ELF-1 (cell line): ENCODE measurements around the gene ARID1B.

ENCODE experiments used
- DNase-seq: peaks from one replicate; pipeline ENCODE4 v3.0.0-alpha.2; 2016; ENCODE audit warnings: low read depth, low spot score

ARID1B gene

GRCh38 chr6:157070403-157071107 lies 293.4 kb downstream of the ARID1B start:
- no peak for DNase-seq

GRCh38 chr6:157072128-157072527 lies 294.9 kb downstream of the ARID1B start:
- no peak for DNase-seq

GRCh38 chr6:157073596-157073995 lies 296.4 kb downstream of the ARID1B start:
- no peak for DNase-seq

- DNase-seq, result no peak
Observed at GRCh38 chr6:157074969-157075368, 297.8 kb downstream of the ARID1B start.

GRCh38 chr6:157075549-157076450 lies 298.6 kb downstream of the ARID1B start:
- DNase-seq, result no peak

- DNase-seq, result no peak
Observed at GRCh38 chr6:157076451-157076822, 299.3 kb downstream of the ARID1B start.

GRCh38 chr6:157077251-157077650 lies 300.1 kb downstream of the ARID1B start:
- DNase-seq, result no peak

- no peak for DNase-seq
Observed at GRCh38 chr6:157078326-157078725, 301.1 kb downstream of the ARID1B start.

GRCh38 chr6:157079277-157079676 lies 302.1 kb downstream of the ARID1B start:
- DNase-seq, result no peak

GRCh38 chr6:157079771-157080170 lies 302.6 kb downstream of the ARID1B start:
- no peak for DNase-seq

GRCh38 chr6:157080986-157081391 lies 303.8 kb downstream of the ARID1B start:
- no peak for DNase-seq

- no peak for DNase-seq
Observed at GRCh38 chr6:157083343-157083742, 306.2 kb downstream of the ARID1B start.

- DNase-seq, result no peak
Observed at GRCh38 chr6:157086632-157087031, 309.5 kb downstream of the ARID1B start.

- DNase-seq, result no peak
Observed at GRCh38 chr6:157087974-157088373, 310.8 kb downstream of the ARID1B start.

- DNase-seq, result no peak
Observed at GRCh38 chr6:157088841-157089240, 311.7 kb downstream of the ARID1B start.

- peak; percentile 87 for DNase-seq
Observed at GRCh38 chr6:157089258-157089657, 312.1 kb downstream of the ARID1B start.

- peak; percentile 63 for DNase-seq
Observed at GRCh38 chr6:157089851-157090250, 312.7 kb downstream of the ARID1B start.

GRCh38 chr6:157090736-157091135 lies 313.6 kb downstream of the ARID1B start:
- DNase-seq, result peak; percentile 36

- DNase-seq, result no peak
Observed at GRCh38 chr6:157091243-157091642, 314.1 kb downstream of the ARID1B start.

GRCh38 chr6:157091856-157092460 lies 314.8 kb downstream of the ARID1B start:
- DNase-seq, result no peak

- DNase-seq, result no peak
Observed at GRCh38 chr6:157092736-157093135, 315.6 kb downstream of the ARID1B start.

- DNase-seq, result no peak
Observed at GRCh38 chr6:157093536-157093935, 316.4 kb downstream of the ARID1B start.
